ENCODE data around the gene CST11.
"Not testable (repeated sequence)": the region's sequence is repeated elsewhere in the genome, so short reads cannot be mapped to it uniquely, and the experiment has no call there.

CST11 gene, protein sequence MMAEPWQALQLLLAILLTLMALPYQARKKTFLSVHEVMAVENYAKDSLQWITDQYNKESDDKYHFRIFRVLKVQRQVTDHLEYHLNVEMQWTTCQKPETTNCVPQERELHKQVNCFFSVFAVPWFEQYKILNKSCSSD

DNA sequence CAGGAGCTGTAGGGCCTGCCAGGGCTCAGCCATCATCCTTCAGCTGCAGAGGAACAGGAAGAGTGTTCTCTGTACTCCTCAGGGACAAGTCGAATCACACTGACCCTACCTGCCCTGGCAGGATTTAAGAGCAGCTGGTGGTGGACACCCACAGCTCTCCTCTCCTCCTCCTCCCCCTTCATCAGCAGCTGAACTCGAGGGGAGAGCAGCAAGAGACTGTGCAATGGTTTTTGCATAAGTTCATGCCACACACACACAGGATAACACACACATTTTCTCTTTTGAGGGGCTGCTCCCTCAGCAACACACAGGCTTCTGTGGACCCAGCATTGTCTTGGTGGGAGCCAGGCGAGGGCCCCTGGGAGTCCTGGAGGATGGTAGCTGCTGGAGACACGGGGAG lies at the start of gene CST11:
TSS of gene CST11 (minus strand) at position 101 of the 400 bp plus-strand sequence. CDS start at position 36, 65 bp downstream.
- no peak for DNase-seq

DNA sequence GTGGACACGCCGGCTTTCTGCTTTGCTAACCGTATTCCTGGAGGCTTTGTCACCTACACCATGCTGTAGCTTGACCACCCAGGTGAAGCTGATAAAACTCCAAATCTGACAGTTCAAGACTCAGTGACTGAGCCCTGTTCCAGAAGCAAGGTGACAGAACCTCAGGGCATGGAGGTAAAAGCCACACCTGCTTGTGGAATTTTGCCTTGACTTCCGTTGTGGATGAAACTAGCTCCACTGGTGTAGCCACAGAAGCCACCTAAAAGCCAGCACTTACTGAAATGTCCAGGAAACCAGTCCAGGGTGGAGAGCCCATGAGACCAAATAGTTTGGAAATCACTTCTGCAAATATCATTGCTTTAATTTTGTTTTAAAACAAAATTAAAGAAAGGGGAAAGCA lies 49.2 kb upstream of the CST11 start:
- DNase-seq = no peak

DNA sequence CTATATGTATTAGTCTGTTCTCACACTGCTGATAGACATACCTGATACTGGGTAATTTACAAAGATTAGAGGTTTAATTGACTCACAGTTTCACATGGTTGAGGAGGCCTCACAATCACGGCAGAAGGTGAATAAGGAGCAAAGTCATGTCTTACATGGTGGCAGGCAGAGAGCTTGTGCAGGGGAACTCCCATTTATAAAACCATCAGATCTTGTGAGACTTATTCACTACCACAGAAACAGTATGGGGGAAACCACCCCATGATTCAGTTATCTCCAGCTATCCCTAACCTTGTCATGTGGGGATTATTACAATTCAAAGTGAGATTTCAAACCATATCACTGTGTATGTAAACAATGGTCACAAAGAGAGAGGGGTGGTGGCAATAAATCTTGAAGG lies 44.9 kb upstream of the CST11 start:
- no peak for DNase-seq

DNA sequence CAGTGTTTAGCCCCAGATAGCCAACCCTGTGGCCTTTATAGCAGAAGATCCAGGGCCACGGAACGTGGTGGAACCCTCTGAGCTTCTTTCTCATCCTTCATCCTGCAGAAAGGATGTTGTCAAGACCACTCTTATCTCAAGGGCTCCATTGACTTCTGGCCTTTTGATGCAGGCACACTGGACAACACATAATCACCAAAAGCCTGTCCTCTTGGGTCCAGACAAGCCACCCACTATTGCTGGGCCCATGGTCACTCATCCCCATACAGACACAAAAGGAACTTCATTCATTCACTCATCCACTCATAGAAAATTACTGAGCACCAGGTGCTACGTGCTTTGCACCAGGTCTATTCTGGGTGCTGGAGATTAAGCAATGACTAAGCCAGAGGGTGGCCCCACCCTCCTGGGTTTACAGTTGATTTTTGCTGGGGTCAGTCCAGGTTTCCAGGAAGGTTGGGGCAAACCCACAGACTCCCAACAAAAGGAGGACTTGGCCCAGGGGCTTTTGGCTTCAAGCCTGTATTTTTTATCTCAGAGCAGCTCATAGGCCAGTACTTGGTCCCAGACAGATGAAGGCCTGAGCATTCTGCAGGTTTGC lies 40.6 kb upstream of the CST11 start:
- no peak for DNase-seq

DNA sequence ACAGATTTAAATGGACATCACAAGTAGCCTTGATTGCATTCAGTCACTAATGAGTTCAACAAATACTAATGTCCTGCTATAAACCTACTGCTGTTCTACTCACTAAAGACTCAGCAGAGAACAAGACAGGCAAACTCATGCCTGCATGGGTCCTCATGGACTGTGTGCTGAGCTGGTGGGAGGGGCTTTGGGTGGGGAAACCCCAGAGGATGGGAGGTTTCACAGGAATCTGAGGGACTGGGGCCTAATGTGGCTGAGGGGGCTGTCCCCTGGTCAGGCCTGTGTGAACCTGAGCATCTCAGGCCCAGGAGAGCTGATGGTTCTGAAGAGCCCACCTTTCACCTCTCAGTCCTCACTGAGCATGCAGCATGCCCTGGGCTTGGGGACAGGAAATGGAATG lies 39.6 kb upstream of the CST11 start:
- no peak for DNase-seq

DNA sequence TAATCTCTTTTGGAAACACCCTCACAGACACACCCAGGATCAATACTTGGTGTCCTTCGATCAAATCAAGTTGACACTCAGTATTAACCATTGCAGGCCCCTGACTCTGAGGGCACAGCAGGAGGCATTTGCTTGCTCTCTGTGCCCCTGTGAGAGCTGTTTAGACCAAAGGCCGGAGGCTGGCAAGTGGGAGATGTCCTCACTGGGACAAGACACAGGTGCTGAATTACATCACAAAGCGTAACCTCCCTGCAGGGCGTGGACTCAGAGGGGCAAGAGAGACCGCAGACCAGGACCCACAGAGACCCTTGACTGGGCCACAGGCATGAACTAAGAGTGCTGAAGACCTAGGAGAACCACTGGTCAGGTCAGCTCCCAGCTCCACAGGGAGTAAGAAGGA lies 38.1 kb upstream of the CST11 start, which contains the start of gene CST8:
TSS of gene CST8 (plus strand) at position 301 of the 400 bp plus-strand sequence. CDS start 551 bp downstream, outside the sequence.
- DNase-seq = no peak

DNA sequence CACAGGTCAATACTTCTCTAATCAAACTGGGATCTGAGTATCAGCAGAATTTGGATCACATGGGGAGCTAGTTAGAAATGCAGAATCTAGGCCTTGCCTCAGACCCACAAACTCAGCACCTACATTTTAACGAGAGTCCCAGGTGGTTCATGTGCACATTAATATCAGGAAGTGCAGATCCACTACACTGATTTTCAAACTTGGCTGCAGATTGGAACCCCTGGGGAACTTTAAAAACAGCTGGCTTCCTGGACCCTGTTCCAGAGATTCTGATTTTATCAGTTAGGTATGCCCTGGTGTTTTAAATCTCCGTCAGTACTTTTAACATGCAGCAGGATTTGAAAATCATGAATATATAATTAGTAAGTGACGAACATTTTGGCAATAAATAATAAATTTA lies 36.3 kb upstream of the CST11 start:
- DNase-seq = no peak

DNA sequence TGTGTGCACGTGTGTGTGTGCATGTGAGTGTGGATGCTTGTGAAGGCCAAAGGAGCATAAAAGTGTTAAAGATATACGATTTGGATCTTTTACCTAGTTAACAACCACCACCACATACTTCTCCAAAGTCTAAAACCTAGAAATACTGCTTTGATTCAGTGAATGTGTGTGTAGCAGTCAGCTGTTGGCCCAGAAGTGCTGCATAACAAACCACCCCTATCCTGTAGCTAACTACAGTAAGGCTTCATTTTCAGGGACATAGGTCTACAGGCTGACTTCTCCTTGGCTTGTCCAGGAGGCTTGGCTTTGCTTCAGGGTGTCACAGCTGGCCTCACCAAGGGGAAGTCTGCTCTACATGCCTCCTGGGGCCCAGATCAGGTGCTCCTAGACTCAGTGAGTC lies 35.8 kb upstream of the CST11 start:
- no peak for DNase-seq

DNA sequence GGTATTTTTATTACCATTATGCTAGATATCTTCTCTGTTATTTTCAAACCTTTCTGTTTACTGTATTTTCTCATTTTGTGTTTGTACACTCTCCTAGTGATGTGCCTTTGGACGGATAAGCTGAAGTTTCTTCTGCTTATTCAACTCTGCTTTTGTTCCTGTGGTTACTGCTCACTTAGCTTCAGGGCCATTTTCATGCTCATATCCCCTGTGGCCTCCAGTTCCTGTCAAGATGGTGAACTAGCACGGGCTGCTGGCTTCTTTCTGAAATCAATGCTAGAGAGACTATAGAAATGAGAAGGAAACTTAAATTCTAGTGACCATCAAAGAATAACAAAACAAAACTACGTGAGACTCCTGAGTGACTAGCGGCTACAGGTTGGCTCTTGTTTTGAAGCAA lies 31.4 kb upstream of the CST11 start:
- no peak for DNase-seq

DNA sequence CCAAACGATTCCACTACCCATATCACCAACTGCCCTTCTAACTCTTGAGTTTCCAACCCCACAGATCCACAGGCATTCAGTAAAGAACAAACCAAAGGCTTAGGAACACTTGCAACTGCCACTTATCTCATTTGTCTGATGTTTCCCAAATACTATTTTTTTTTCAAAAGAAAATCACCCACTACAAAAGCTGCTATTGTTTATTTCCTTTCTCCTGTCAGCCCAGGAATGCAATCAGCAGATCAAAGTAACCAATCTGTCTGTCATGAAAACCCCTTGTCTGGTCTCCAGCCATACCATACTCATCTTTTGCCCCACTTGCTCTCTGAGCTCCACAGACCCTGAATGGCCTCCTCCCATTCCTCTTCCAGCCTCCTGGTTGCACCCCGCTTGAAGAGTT lies 29.5 kb upstream of the CST11 start:
- no peak for DNase-seq

DNA sequence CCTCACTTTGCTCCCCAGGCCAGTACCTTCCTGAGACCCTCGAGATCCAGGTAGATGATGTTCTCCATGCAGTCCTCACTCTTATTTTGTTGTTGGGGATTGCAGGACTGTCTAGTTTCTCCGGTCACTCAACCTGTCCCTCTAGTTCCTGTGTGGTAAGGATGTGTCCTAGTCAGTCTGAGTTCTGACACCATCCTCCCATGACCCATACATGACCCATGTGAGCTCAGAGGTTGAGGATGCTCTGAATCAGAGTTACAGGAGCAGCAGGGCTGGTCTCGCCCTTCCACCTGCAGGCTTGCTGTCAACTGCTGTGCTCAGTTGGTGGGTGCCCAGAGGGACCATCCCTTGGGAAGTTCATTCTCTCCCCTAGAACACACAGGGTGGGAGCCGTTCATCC lies 26.4 kb upstream of the CST11 start:
- DNase-seq = no peak

DNA sequence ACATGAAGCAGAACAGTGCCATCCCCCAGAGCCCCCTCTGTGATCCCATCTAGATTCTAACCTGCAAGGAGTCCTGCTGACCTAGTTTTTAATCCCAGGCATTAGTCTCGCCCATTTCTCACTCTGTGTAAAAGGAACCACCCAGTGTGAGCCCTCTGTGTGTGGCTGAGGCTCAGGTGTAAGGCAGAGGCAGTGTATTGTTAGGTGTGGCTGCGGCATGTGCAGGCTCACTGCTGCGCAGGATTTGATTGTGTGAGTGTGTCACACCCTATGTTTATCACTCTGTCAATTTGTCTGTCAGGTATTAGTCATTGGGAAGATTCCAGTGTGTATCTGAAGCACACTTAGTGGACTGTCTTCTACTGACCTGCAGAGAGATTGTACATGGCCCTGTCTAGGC lies 24.5 kb upstream of the CST11 start:
- DNase-seq = no peak

DNA sequence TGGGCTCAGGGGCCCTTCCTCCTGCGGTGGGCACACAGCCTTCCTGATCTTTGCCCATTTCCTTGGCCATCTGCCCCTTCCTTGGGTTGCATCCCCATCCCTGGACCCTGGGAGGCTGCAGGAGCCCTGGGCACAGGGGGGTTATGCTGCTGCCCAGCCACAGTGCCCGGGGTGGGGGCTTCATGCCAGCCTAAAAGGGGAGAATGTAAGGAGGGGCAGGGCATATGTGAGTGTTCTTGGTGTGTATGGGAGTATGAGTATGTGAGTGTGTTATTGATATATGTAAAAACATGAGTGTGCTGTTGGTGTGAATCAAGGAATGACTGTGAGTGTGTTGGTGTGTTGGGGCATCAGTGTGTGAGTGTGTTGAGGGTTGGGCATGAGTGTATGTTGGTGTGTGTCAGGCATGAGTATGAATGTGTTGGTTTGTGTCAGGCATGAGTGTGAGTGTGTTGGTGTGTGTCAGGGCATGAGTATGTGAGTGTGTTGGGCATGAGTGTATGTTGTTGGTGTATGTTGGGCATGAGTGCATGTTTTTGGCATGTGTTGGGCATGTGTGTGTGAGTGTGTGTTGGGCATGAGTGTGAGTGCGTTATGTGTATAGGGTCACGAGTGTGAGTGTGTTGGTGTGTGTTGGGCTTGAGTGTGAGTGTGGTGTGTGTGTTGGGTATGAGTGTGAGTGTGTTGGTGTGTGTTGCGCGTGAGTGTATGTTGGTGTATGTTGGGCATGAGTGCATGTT lies 23.5 kb upstream of the CST11 start:
- no peak for DNase-seq

DNA sequence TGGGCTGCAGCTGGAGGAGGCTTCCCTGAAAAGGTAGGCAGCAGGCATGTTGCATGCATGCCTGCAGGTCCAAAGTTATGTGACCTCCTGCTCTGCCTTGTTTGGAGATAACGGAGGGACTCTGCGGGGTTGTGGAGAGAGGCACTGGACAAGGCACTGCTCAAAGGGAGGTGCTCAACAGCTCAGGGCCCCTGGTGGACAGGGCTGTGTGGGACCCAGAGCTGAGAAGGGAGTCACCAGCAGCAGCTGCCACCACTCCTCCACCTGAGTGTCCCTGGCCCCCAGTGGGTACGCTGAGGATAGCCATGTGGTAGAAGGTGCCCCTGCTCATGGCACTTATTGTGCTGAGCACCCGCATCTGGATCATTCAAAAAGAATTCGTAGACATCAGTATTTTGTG lies 22.7 kb upstream of the CST11 start:
- DNase-seq = no peak

DNA sequence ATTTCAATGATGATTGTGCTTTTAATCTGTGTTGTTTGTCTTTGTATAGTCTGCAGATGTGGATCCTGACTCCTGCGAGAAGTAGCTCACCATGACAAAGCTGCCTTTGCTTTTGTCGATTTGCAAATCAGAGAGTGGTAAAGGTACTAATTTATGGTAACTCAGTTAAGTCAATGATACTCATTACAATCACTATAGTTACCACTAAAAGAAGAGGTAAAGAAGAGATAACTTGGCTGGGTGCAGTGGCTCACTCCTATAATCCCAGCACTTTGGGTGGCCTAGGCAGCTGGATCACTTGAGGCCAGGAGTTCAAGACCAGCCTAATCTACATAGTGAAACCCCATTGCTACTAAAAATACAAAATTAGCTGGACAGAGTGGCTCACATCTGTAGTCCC lies 20.6 kb upstream of the CST11 start:
- DNase-seq = not testable (repeated sequence)

DNA sequence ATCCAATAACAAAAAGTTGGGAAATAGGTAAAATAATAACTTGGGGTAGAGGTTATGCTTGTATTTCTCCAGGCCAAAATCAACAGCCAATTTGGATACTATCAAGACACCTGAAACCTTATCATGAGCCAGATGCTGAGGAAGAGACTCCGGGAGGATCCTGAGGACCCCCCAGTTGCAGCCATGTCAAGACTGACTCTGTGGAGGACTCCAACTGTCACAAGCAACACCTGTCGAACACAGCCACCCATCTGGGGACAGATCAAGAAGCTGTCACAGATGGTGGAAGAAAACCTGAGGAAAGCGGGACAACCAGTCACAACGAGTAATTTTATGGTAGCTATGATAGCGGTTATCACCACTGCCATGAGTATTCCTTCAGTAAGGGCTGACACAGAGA lies 19.6 kb upstream of the CST11 start:
- DNase-seq = not testable (repeated sequence)

DNA sequence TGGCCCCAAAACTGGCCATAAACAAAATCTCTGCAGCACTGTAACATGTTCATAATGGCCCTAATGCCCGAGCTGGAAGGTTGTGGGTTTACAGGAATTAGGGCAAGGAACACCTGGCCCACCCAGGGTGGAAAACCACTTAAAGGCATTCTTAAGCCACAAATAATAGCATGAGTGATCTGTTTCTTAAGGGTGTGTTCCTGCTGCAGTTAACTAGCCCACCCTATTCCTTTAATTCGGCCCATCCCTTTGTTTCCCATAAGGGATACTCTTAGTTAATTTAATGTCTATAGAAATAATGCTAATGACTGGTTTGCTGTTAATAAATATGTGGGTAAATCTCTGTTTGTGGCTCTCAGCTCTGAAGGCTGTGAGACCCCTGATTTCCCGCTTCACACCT lies 14.3 kb upstream of the CST11 start:
- not testable (repeated sequence) for DNase-seq

DNA sequence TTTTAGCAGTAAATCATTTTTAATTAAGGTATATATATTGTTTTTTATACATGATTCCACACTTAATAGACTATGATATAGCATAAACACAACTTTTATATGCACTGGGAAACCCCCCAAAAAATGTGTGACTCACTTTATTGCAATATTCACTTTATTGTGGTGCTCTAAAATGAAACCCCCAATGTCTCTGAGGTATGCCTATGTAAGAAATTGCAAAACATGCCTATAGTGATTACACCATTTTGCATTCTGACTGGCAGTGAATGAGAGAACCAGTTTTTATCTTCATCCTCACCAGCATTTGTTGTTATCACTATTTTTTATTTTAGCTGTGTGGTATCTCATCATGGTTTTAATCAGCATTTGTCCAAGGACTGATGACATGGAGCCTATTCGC lies 8.5 kb upstream of the CST11 start:
- no peak for DNase-seq

DNA sequence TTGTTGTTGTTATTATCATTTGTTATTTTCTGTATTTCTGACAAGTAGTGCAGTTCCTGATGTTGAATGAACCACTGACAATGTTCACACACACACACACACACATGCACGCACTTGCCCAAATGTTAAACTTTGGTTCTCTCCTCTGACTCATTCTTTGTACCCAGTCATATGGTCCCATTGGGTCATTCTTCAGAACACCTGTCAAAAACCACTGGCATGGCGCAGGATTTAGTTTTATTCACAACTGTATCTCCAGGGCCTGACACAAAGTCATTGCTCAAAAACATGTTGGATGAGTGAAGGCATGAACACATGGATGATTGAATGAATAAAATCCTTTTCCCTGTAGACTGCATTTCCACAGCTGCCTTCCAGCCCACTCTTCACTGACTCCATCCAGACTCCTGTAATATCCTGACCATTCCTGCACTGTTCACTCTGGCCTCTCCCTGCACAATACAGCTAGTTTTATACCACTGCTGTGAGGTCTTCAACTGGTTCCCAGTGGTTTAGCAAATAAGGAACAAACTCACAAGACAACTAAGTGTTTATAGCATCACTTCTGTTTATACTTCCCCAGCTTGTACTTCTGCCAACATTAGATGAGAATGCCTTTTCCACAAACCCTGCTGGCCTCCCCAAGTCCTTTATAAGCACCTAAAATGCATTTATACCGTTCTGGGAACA lies 6.9 kb upstream of the CST11 start:
- DNase-seq = no peak

DNA sequence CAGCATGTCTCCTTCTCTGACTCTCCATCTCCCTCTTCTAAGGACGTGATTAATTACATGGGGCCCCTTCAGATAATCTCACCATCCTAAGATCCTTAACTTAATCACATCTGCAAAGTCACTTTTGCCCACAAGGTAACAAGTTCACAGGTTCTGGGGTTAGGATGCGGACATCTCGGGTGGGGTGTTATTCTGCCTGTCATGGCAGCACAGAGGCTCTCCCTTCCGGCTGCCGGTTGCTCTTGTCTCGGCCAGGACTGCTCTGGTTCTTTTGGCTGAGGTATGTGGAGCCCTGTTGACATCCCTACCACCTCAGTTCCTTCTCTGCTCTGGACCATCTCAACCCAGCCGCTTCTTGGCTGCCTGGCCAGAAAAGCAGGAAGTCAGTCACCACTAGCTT lies 4.2 kb upstream of the CST11 start:
- no peak for DNase-seq

DNA sequence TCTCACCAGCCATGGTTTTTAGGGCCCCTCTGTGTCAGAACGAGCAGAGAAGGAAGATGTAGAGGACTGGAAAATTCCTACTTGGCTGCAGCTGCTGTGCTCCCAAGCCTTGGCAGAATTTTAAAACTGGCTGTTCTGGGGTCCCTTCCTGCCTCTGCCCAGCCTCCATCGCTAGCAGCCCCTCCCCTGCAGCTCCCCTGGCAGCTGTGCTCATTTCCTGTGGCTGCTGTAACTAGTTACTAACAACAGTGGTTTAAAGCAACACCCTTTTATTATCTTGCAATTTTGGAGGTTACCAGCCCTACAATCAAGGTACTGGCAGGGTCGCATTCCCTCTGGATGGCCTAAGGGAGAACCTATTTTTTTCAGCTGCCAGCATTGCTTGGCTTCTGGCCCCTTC lies 3.7 kb upstream of the CST11 start:
- no peak for DNase-seq

DNA sequence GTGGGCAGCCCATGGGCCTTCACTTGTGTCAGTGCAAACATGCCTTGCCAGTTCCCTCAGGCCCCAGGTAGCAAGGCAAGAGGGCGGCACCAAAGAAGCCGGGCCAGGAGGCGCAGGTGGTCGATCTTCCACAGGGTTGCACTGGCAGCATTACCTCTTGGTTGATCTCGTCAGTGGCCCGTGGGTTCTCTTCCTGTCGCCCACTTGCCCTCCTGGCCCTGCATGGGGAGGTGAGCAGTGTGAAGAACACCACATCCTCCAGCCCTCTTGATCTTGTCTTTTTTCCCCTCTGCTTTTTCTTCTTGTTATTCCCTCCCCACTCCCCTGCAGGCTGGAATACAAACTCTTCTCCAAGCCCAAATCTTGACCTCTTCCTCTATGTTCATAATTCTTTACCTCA lies 3.0 kb upstream of the CST11 start:
- no peak for DNase-seq

DNA sequence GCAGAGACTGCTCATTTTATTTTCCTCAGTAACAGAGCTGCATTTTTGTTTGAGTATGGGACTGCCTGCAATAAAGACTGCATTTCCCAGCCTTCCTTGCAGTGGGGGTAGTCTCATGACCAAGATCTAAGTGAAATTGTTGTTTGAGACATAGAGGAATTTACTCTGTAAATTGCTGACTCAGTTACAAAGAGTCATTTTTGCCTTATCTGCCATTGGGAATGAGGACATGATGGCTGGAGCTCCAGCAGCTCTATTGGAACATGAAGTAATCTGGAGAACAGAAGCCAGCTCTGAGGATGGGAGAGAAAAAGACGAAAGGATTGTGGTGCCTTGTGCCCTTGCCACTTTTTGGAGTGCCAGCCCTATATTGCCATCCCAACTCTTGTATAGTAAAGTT lies 2.1 kb upstream of the CST11 start:
- DNase-seq = no peak
